Osteocyte (in vitro differentiated cells): ENCODE measurements around the gene ZFP92. TPM values are rescaled to one million over a fixed set of nuclear protein-coding genes. Genes with fewer than 3 reads are reported as not detected.

Experiments
- DNase-seq: peaks from one replicate; pipeline ENCODE4 v3.0.0; 2021; ENCODE audit warnings: mixed read lengths; ENCODE audit not compliant: unreplicated experiment; ENCODE audit errors: extremely low spot score
- H3K27ac Mint-ChIP-seq: one replicate; pipeline ENCODE4 v1.8.0; 2021; ENCODE audit warnings: mild to moderate bottlenecking, mixed read lengths; ENCODE audit not compliant: unreplicated experiment
- H3K27me3 Mint-ChIP-seq: one replicate; pipeline ENCODE4 v1.8.0; 2021; ENCODE audit warnings: mixed read lengths; ENCODE audit not compliant: unreplicated experiment
- H3K36me3 Mint-ChIP-seq: one replicate; pipeline ENCODE4 v1.8.0; 2021; ENCODE audit warnings: mixed read lengths; ENCODE audit not compliant: unreplicated experiment
- H3K4me1 Mint-ChIP-seq: one replicate; pipeline ENCODE4 v1.8.0; 2021; ENCODE audit warnings: mixed read lengths; ENCODE audit not compliant: unreplicated experiment
- H3K4me3 Mint-ChIP-seq: one replicate; pipeline ENCODE4 v1.8.0; 2021; ENCODE audit warnings: mild to moderate bottlenecking, moderate library complexity, mixed read lengths; ENCODE audit not compliant: unreplicated experiment
- H3K9me3 Mint-ChIP-seq: one replicate; pipeline ENCODE4 v1.8.0; 2021; ENCODE audit warnings: mixed read lengths; ENCODE audit not compliant: unreplicated experiment
- CTCF ChIP-seq: fragments of 200-600 bp; sonication (generic); IDR thresholded peaks from 2 replicates; pipeline ENCODE4 v1.5.0; 2021; ENCODE audit warnings: antibody characterized with exemption, mild to moderate bottlenecking, moderate library complexity
- total RNA-seq: library from RNA; stranded (reverse); gene quantifications from 2 replicates; pipeline ENCODE4 v1.2.1, GENCODE V29; 2021

Gene ZFP92
- total RNA-seq, 1 donor from 2014 or later: 0.05 TPM

- no peak overlapping the region for H3K4me3 Mint-ChIP-seq
- H3K27ac Mint-ChIP-seq: no peak overlapping the region
- H3K4me1 Mint-ChIP-seq: no peaks in the 10 kb centered on the region
- no peaks in the 10 kb centered on the region for H3K9me3 Mint-ChIP-seq
- H3K27me3 Mint-ChIP-seq: peaks cover 2% of the 10 kb centered on the region
- no peak for DNase-seq
- no peak for TF ChIP-seq CTCF
- no peaks in the 10 kb centered on the region for H3K36me3 Mint-ChIP-seq
These were observed 29.4 kb downstream of the ZFP92 start for GRCh38 chrX:153440556-153441135.

- no peaks in the 10 kb centered on the region for H3K4me1 Mint-ChIP-seq
- H3K27ac Mint-ChIP-seq: no peak overlapping the region
- TF ChIP-seq CTCF: no peak
- H3K27me3 Mint-ChIP-seq: peaks cover 2% of the 10 kb centered on the region
- DNase-seq: no peak
- H3K36me3 Mint-ChIP-seq: no peaks in the 10 kb centered on the region
- no peak overlapping the region for H3K4me3 Mint-ChIP-seq
- no peaks in the 10 kb centered on the region for H3K9me3 Mint-ChIP-seq
These were observed 30.0 kb downstream of the ZFP92 start for GRCh38 chrX:153441296-153441695.

GRCh38 chrX:153441981-153442380, 30.7 kb downstream of the ZFP92 start:
- Mint-ChIP-seq H3K27ac (no peak overlapping the region), H3K9me3 (no peaks in the 10 kb centered on the region), H3K27me3 (peaks cover 2% of the 10 kb centered on the region), H3K4me3 (no peak overlapping the region), H3K4me1 (no peaks in the 10 kb centered on the region), H3K36me3 (no peaks in the 10 kb centered on the region)
- DNase-seq: no peak
- no peak for TF ChIP-seq CTCF

GRCh38 chrX:153442463-153442862, 31.2 kb downstream of the ZFP92 start:
- Mint-ChIP-seq H3K4me3 (no peak overlapping the region), H3K27me3 (peaks cover 2% of the 10 kb centered on the region), H3K4me1 (no peaks in the 10 kb centered on the region), H3K36me3 (no peaks in the 10 kb centered on the region), H3K9me3 (no peaks in the 10 kb centered on the region), H3K27ac (no peak overlapping the region)
- no peak for TF ChIP-seq CTCF
- no peak for DNase-seq

GRCh38 chrX:153443476-153444332, 32.4 kb downstream of the ZFP92 start:
- H3K27me3 Mint-ChIP-seq: peaks cover under 1% of the 10 kb centered on the region
- no peak overlapping the region for H3K27ac Mint-ChIP-seq
- H3K4me3 Mint-ChIP-seq: no peak overlapping the region
- H3K4me1 Mint-ChIP-seq: no peaks in the 10 kb centered on the region
- no peaks in the 10 kb centered on the region for H3K9me3 Mint-ChIP-seq
- no peaks in the 10 kb centered on the region for H3K36me3 Mint-ChIP-seq
- no peak for DNase-seq
- TF ChIP-seq CTCF: no peak
